Left ventricle myocardium inferior (tissue), 1 donor: ENCODE measurements around the gene CCDC194. TPM values are rescaled to one million over a fixed set of nuclear protein-coding genes. Genes with fewer than 3 reads are reported as not detected.

Source experiments
- DNase-seq: peaks from one replicate; pipeline ENCODE4 v3.0.0-alpha.2; 2020
- H3K27ac ChIP-seq: fragments of 200-600 bp; replicated peaks from 2 replicates; pipeline ENCODE4 v1.8.0; 2021
- H3K27me3 ChIP-seq: fragments of 200-600 bp; 2 replicates; pipeline ENCODE4 v1.8.0; 2021; ENCODE audit warnings: low read depth
- H3K36me3 ChIP-seq: fragments of 200-600 bp; 2 replicates; pipeline ENCODE4 v1.8.0; 2021
- H3K4me1 ChIP-seq: fragments of 200-600 bp; 2 replicates; pipeline ENCODE4 v1.8.0; 2021
- H3K4me3 ChIP-seq: fragments of 200-600 bp; 2 replicates; pipeline ENCODE4 v1.8.0; 2021; ENCODE audit warnings: mild to moderate bottlenecking, moderate library complexity
- H3K9me3 ChIP-seq: fragments of 200-600 bp; replicated peaks from 2 replicates; pipeline ENCODE4 v1.8.0; 2021
- intact Hi-C: fragments of 100-400 bp; cut with micrococcal nuclease; formaldehyde crosslinking; loops from one replicate; pipeline ENCODE4 v1.11.0; 2022
- total RNA-seq: library from RNA; stranded (reverse); fragmentation: NEBNext Ultra II Directional; extraction: Animal tissue kit (Norgen Biotek cat#: 25700); gene quantifications from one replicate; pipeline ENCODE4 v1.2.1, GENCODE V29; 2021
- TF ChIP-seq, protein P1 (sequence below): fragments of 200-600 bp; IDR thresholded peaks from 2 replicates; pipeline ENCODE4 v1.8.0; 2021; ENCODE audit warnings: antibody characterized with exemption, mild to moderate bottlenecking, borderline replicate concordance
- donor health status: DM: no; HTN: yes; CAD: no; lungs with severe emphysema.

CCDC194 gene
- total RNA-seq, 1 donor from 2014 or later, result not detected

DNA sequence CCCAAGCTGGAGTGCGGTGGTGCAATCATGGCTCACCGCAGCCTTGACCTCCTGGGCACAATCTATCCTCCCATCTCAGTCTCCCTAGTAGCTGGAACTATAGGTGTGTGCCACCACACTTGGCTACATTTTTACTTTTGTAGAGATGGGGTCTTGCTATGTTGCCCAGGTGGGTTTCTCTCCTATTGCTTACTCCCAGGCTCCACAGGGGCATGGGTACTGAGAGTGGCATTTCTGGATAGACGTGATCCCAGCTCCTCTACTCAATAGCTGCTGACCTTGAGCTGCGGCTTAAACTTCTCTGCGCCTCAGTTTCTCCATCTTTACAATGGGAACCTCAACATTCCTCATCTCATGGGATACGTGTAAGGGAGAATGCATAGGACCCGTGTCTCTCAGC, 37.4 kb upstream of the CCDC194 start:
- TF ChIP-seq, protein P1, sequence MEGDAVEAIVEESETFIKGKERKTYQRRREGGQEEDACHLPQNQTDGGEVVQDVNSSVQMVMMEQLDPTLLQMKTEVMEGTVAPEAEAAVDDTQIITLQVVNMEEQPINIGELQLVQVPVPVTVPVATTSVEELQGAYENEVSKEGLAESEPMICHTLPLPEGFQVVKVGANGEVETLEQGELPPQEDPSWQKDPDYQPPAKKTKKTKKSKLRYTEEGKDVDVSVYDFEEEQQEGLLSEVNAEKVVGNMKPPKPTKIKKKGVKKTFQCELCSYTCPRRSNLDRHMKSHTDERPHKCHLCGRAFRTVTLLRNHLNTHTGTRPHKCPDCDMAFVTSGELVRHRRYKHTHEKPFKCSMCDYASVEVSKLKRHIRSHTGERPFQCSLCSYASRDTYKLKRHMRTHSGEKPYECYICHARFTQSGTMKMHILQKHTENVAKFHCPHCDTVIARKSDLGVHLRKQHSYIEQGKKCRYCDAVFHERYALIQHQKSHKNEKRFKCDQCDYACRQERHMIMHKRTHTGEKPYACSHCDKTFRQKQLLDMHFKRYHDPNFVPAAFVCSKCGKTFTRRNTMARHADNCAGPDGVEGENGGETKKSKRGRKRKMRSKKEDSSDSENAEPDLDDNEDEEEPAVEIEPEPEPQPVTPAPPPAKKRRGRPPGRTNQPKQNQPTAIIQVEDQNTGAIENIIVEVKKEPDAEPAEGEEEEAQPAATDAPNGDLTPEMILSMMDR, result no peak
- H3K9me3 ChIP-seq, result peaks cover 4% of the 10 kb centered on the region
- no peak overlapping the region for H3K4me3 ChIP-seq
- intact Hi-C loops, result no loop called here
- DNase-seq, result no peak
- H3K27ac ChIP-seq, result no peak overlapping the region
- no peaks in the 10 kb centered on the region for H3K4me1 ChIP-seq
- H3K27me3 ChIP-seq, result no peaks in the 10 kb centered on the region
- no peaks in the 10 kb centered on the region for H3K36me3 ChIP-seq

DNA sequence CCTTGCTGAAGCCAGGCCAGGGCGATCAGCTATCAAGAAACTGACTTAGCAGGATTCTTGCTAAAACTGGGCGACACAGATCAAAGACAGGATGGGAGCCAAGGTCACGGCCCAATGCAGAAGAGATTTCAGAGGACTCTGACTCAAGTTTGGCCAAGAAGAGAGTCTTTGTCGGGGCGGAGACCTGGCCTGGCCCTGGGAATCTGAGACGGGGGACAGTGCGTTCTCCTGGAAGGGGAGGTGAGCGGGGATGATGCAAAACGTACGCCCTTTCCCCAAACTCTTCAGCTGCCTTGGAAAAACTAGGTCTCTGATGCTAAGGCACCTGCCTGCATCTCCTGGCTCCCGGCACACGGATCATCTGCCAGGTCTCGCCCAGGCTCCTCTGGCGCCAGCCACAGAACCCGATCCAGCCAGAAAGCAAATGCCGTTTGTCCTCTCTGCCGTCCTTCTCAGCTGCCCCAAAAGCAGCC, 35.7 kb upstream of the CCDC194 start:
- no peak overlapping the region for H3K4me3 ChIP-seq
- TF ChIP-seq, protein P1, result no peak
- no peaks in the 10 kb centered on the region for H3K27me3 ChIP-seq
- H3K4me1 ChIP-seq, result no peaks in the 10 kb centered on the region
- no peak for DNase-seq
- intact Hi-C loops, result no loop called here
- no peaks in the 10 kb centered on the region for H3K36me3 ChIP-seq
- H3K9me3 ChIP-seq, result no peaks in the 10 kb centered on the region
- no peak overlapping the region for H3K27ac ChIP-seq

DNA sequence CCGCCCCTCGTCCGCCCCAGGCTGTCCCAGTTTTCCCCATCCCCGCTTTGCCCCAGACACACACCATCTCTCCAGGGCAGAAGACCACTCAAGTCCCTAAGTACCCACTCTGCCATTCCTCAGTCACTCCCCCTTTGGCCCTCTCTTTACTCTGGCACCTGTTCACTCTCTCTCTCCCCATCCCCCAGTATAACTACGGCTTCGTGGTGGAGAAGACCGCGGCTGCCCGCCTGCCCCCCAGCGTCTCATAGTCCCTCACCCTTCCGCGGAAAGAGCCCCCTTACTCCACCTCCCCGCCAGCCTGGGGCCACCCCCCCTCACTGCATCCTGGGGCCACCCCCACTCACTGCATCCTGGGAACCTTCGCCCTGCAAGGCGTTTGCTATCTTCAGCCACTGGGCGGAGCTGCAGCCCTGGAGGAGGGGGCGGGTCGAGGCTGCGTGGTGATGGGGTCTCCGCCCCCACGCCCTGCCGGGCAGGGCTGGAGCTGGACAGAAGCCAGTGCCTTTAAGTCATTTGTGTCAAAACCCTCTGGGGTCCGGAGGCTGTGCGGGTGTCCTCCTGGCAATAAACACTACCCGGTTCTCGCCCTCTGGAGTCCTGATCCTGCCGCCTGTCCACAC, 30.9 kb upstream of the CCDC194 start:
- no peak overlapping the region for H3K27ac ChIP-seq
- intact Hi-C loops, result no loop called here
- no peaks in the 10 kb centered on the region for H3K27me3 ChIP-seq
- H3K9me3 ChIP-seq, result no peaks in the 10 kb centered on the region
- TF ChIP-seq, protein P1, result peak; percentile 35
- H3K4me3 ChIP-seq, result no peak overlapping the region
- peaks cover 5% of the 10 kb centered on the region for H3K36me3 ChIP-seq
- no peak for DNase-seq
- peaks cover 11% of the 10 kb centered on the region for H3K4me1 ChIP-seq

DNA sequence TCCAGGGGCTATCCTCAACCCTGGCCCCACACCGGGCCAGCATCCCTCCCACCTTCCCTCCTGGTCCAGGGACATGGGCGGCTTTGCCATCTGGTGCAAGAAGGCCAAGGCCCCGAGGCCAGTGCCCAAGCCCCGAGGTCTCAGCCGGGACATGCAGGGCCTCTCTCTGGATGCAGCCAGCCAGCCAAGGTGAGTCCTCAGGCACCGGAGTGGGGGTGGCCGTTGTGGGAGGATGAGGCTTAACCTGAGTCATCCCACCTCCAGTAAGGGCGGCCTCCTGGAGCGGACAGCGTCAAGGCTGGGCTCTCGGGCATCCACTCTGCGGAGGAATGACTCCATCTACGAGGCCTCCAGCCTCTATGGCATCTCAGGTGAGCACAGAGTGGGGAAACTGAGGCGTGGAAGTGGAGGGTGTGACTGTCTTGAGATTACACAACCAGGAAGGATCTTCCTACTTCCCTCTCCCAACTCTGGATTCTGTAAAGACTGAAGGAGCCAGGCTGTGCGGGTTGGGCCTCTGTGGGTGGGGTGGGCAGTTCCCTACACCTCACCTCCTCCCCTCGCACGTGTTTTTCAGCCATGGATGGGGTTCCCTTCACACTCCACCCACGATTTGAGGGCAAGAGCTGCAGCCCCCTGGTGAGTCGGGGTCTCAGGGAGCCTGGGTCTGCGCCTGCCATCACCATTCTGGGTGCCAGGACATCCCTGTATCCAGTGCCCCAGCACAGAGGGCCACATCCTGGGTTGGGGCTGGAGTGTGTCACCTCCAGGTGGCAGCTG, 29.6 kb upstream of the CCDC194 start:
- Histone ChIP-seq H3K36me3 (peaks cover 5% of the 10 kb centered on the region), H3K27me3 (no peaks in the 10 kb centered on the region), H3K9me3 (no peaks in the 10 kb centered on the region), H3K4me1 (peaks cover 19% of the 10 kb centered on the region), H3K27ac (no peak overlapping the region), H3K4me3 (no peak overlapping the region)
- intact Hi-C loops, result no loop called here
- TF ChIP-seq, protein P1, result no peak
- DNase-seq, result no peak

DNA sequence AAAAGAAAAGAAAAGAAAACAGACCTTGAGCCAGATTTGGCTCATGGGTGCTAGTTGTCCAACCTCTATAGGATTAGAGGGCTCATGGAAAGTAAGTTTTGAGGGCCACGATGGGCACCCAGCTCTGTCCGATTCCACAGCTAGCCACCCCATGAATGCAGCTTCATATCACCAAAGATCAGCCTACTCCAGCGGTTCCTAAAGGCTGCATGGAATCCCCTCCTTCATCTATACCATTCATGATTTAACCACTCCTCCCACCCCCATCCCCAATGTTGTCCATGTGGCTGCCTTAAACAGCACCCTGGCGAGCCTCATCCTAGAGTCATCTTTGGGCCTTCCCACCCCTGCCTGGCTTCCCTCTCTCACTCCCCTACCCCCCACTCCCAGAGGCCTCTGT, 27.9 kb upstream of the CCDC194 start:
- Histone ChIP-seq H3K4me3 (no peak overlapping the region), H3K27me3 (peaks cover 4% of the 10 kb centered on the region), H3K27ac (no peak overlapping the region), H3K36me3 (peaks cover 5% of the 10 kb centered on the region), H3K9me3 (no peaks in the 10 kb centered on the region), H3K4me1 (peaks cover 20% of the 10 kb centered on the region)
- TF ChIP-seq, protein P1, result no peak
- intact Hi-C loops, result no loop called here
- no peak for DNase-seq
